ENCODE data around the gene PHLPP2.

DNA sequence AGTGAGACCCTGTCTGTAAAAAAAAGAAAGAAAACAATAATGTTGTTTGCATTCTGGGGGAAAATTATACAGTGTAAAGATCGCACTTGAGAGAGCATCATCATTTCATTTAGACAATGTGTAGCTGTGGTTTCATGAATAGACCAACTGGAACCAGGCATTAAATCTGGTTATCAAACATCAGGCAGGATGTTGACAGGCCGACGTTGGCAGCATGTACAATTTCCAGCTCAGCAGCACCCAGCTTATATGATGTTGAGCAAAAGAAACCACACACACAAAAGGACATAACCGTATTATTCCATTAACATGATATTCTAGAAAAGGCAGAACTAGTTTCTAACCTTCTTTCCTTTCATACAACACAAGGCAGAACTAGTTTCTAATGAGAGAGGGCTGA lies 92.7 kb downstream of the PHLPP2 start:
- TF ChIP-seq, protein P1, sequence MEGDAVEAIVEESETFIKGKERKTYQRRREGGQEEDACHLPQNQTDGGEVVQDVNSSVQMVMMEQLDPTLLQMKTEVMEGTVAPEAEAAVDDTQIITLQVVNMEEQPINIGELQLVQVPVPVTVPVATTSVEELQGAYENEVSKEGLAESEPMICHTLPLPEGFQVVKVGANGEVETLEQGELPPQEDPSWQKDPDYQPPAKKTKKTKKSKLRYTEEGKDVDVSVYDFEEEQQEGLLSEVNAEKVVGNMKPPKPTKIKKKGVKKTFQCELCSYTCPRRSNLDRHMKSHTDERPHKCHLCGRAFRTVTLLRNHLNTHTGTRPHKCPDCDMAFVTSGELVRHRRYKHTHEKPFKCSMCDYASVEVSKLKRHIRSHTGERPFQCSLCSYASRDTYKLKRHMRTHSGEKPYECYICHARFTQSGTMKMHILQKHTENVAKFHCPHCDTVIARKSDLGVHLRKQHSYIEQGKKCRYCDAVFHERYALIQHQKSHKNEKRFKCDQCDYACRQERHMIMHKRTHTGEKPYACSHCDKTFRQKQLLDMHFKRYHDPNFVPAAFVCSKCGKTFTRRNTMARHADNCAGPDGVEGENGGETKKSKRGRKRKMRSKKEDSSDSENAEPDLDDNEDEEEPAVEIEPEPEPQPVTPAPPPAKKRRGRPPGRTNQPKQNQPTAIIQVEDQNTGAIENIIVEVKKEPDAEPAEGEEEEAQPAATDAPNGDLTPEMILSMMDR (IDR thresholded peaks at IDR 0.05) = no peak
- TF ChIP-seq EP300 (IDR thresholded peaks at IDR 0.05) = no peak
- TF ChIP-seq POLR2A (IDR thresholded peaks at IDR 0.05) = no peak
- no peak for TF ChIP-seq POLR2AphosphoS5 (IDR thresholded peaks at IDR 0.05)
